Measurements from ENCODE around the gene MED15.
A peak's percentile ranks its signal among the peaks of the same experiment; 100 is the strongest.
"Not testable (repeated sequence)": the region's sequence is repeated elsewhere in the genome, so short reads cannot be mapped to it uniquely, and the experiment has no call there.

The MED15 gene

GRCh38 chr22:20531154-20531403 is 23.7 kb downstream of the MED15 start:
- DNase-seq (ENCODE audit: extremely low read depth in 1 of 2, low read depth in 1 of 2): no peak

- DNase-seq (ENCODE audit: extremely low read depth in 1 of 2, low read depth in 1 of 2): no peak
These were observed 24.2 kb downstream of the MED15 start for GRCh38 chr22:20531404-20532201.

GRCh38 chr22:20532256-20532993 is 25.0 kb downstream of the MED15 start:
- DNase-seq (ENCODE audit: extremely low read depth in 1 of 2, low read depth in 1 of 2): no peak

GRCh38 chr22:20533095-20533878 is 25.9 kb downstream of the MED15 start:
- DNase-seq (ENCODE audit: extremely low read depth in 1 of 2, low read depth in 1 of 2): no peak

GRCh38 chr22:20533879-20534265 is 26.5 kb downstream of the MED15 start:
- DNase-seq (ENCODE audit: extremely low read depth in 1 of 2, low read depth in 1 of 2): no peak

- no peak for DNase-seq (ENCODE audit: extremely low read depth in 1 of 2, low read depth in 1 of 2)
These were observed 29.3 kb downstream of the MED15 start for GRCh38 chr22:20536590-20537324.

- no peak for DNase-seq (ENCODE audit: extremely low read depth in 1 of 2, low read depth in 1 of 2)
These were observed 29.9 kb downstream of the MED15 start for GRCh38 chr22:20537325-20537756.

GRCh38 chr22:20537983-20538382 is 30.6 kb downstream of the MED15 start:
- no peak for DNase-seq (ENCODE audit: extremely low read depth in 1 of 2, low read depth in 1 of 2)

- not testable (repeated sequence) for DNase-seq (ENCODE audit: extremely low read depth in 1 of 2, low read depth in 1 of 2)
These were observed 31.5 kb downstream of the MED15 start for GRCh38 chr22:20538875-20539274.

- no peak for DNase-seq (ENCODE audit: extremely low read depth in 1 of 2, low read depth in 1 of 2)
These were observed 34.6 kb downstream of the MED15 start for GRCh38 chr22:20542055-20542454.

GRCh38 chr22:20542736-20543135 is 35.3 kb downstream of the MED15 start:
- DNase-seq (ENCODE audit: extremely low read depth in 1 of 2, low read depth in 1 of 2): no peak

GRCh38 chr22:20545318-20545634 is 37.9 kb downstream of the MED15 start:
- not testable (repeated sequence) for DNase-seq (ENCODE audit: extremely low read depth in 1 of 2, low read depth in 1 of 2)

- DNase-seq (ENCODE audit: extremely low read depth in 1 of 2, low read depth in 1 of 2): no peak
These were observed 38.5 kb downstream of the MED15 start for GRCh38 chr22:20545681-20546521.

- no peak for DNase-seq (ENCODE audit: extremely low read depth in 1 of 2, low read depth in 1 of 2)
These were observed 39.1 kb downstream of the MED15 start for GRCh38 chr22:20546541-20546950.

- DNase-seq (ENCODE audit: extremely low read depth in 1 of 2, low read depth in 1 of 2): no peak
These were observed 39.6 kb downstream of the MED15 start for GRCh38 chr22:20547029-20547428.

- DNase-seq (ENCODE audit: extremely low read depth in 1 of 2, low read depth in 1 of 2): no peak
These were observed 41.4 kb downstream of the MED15 start for GRCh38 chr22:20548806-20549205.

- peak in 1 of 2 donors; percentile 37 for DNase-seq (ENCODE audit: extremely low read depth in 1 of 2, low read depth in 1 of 2)
These were observed 41.9 kb downstream of the MED15 start for GRCh38 chr22:20549232-20549841.

- DNase-seq (ENCODE audit: extremely low read depth in 1 of 2, low read depth in 1 of 2): no peak
These were observed 42.8 kb downstream of the MED15 start for GRCh38 chr22:20550057-20550817.
